Ascending aorta (tissue), 2 donors: ENCODE measurements around the gene MINDY2. TPM values are rescaled to one million over a fixed set of nuclear protein-coding genes. Genes with fewer than 3 reads are reported as not detected.
"Not testable (repeated sequence)": the region's sequence is repeated elsewhere in the genome, so short reads cannot be mapped to it uniquely, and the experiment has no call there.

Experiments
- DNase-seq, 2 donors: peaks; one replicate each; pipeline ENCODE4 v3.0.0-alpha.2; 2019; ENCODE audit warnings: low spot score in 2 of 2
- H3K27ac ChIP-seq, 2 donors: fragments of 200-600 bp; sonication (generic); one replicate each; pipeline ENCODE4 v1.5.1; 2016 to 2017; ENCODE audit warnings: mild to moderate bottlenecking in 1 of 2
- H3K27me3 ChIP-seq: fragments of 200-600 bp; sonication (generic); one replicate; pipeline ENCODE4 v1.5.1; 2017
- H3K36me3 ChIP-seq, 2 donors: fragments of 200-600 bp; sonication (generic); one replicate each; pipeline ENCODE4 v1.5.1; 2016
- H3K4me1 ChIP-seq, 2 donors: fragments of 200-600 bp; sonication (generic); one replicate each; pipeline ENCODE4 v1.5.1; 2016 to 2017; ENCODE audit warnings: mild to moderate bottlenecking in 1 of 2
- H3K4me3 ChIP-seq, 2 donors: fragments of 200-600 bp; sonication (generic); one replicate each; pipeline ENCODE4 v1.5.1; 2016 to 2017; ENCODE audit warnings: mild to moderate bottlenecking in 1 of 2
- H3K9me3 ChIP-seq, 2 donors: fragments of 200-600 bp; sonication (generic); one replicate each; pipeline ENCODE4 v1.5.1; 2016
- intact Hi-C: fragments of 100-400 bp; cut with DNase I; formaldehyde crosslinking; loops from one replicate; pipeline ENCODE4 v1.15.1; 2023
- total RNA-seq: library from RNA; depleted of rRNA; stranded (reverse); fragments of >200 nt; gene quantifications from one replicate; pipeline ENCODE4 v1.1.0, GENCODE V29; 2016
- TF ChIP-seq, protein P1 (sequence below), 3 experiments: fragments of 200-600 bp in 2 of 3; fragments of 450-650 bp in 1 of 3; sonication (generic) in 2 of 3; IDR thresholded peaks; one replicate each; pipeline ENCODE4 v1.5.1; 2016 to 2019; ENCODE audit warnings: antibody characterized with exemption in 3 of 3, mild to moderate bottlenecking in 1 of 3, moderate library complexity in 1 of 3

MINDY2 gene
- total RNA-seq, 1 donor from 2014 or later: 10.4 TPM

DNA sequence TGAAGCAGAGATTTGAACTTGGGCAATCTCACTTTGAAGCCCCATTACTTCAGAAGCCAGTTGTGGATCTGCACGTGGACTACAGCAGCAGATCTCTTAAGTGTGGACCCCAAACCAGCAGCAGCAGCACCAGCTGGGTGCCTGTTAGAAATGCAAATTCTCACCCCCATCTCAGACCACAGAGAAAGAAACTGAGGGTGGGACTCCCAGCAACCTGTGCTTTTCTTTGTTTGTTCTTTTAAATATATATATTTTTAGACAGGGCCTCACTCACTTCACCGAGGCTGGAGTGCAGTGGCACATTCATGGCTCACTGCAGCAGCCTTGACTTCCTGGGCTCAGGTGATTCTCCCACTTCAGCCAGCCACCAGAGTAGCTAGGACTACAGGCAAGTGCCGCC is 109.2 kb downstream of the MINDY2 start:
- H3K4me3 ChIP-seq: no peak overlapping the region
- peaks cover 68 to 78% of the 10 kb centered on the region in 2 donors for H3K36me3 ChIP-seq
- no peaks in the 10 kb centered on the region for H3K9me3 ChIP-seq
- no peak overlapping the region for H3K27ac ChIP-seq
- H3K27me3 ChIP-seq: no peaks in the 10 kb centered on the region
- DNase-seq: no peak
- TF ChIP-seq, protein P1, sequence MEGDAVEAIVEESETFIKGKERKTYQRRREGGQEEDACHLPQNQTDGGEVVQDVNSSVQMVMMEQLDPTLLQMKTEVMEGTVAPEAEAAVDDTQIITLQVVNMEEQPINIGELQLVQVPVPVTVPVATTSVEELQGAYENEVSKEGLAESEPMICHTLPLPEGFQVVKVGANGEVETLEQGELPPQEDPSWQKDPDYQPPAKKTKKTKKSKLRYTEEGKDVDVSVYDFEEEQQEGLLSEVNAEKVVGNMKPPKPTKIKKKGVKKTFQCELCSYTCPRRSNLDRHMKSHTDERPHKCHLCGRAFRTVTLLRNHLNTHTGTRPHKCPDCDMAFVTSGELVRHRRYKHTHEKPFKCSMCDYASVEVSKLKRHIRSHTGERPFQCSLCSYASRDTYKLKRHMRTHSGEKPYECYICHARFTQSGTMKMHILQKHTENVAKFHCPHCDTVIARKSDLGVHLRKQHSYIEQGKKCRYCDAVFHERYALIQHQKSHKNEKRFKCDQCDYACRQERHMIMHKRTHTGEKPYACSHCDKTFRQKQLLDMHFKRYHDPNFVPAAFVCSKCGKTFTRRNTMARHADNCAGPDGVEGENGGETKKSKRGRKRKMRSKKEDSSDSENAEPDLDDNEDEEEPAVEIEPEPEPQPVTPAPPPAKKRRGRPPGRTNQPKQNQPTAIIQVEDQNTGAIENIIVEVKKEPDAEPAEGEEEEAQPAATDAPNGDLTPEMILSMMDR (IDR thresholded peaks at IDR 0.05): no peak
- no peaks in the 10 kb centered on the region for H3K4me1 ChIP-seq
- intact Hi-C loops: no loop called here

DNA sequence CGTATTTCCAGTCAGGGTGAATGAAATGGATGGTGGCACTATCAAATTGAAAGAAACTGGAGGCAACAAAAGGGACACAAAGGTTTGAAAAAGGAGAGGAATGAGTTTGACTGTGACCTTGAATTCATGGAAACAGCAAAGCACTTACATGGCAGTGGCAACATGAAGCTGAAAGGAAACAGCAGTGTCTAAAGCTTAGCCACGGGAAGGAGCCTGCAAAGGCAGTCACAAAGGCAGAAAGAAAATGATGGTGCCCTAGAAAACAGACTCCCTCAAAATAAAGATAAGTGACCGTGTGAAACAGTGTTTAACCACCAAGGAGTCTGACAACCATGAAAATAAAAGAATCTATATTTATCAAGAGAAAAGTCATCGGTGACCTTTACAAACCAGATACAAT is 111.1 kb downstream of the MINDY2 start:
- peaks cover 86 to 94% of the 10 kb centered on the region in 2 donors for H3K36me3 ChIP-seq
- H3K27me3 ChIP-seq: no peaks in the 10 kb centered on the region
- TF ChIP-seq, protein P1 (IDR thresholded peaks at IDR 0.05): no peak
- H3K9me3 ChIP-seq: no peaks in the 10 kb centered on the region
- intact Hi-C loops: no loop called here
- no peak for DNase-seq
- H3K27ac ChIP-seq: no peak overlapping the region
- H3K4me1 ChIP-seq: no peaks in the 10 kb centered on the region
- no peak overlapping the region for H3K4me3 ChIP-seq

DNA sequence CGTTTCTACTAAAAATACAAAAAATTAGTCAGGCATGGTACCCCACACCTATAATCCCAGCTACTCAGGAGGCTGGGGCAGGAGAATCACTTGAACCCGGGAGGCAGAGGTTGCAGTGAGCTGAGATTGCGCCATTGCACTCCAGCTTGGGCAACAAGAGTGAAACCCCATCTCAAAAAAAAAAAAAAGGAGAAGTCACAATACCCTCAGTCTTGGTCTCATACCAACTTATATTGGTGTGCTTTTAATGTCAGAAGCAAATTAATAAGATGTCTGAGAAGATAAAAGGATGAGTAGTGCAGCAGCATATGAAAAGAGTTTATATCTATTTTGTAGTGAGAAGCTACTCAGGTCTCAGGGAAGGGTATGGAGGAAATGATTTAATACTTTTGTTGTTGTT is 112.8 kb downstream of the MINDY2 start:
- H3K36me3 ChIP-seq: peaks cover 91 to 95% of the 10 kb centered on the region in 2 donors
- intact Hi-C loops, H3K4me3 ChIP-seq, H3K27ac ChIP-seq, DNase-seq, H3K4me1 ChIP-seq, H3K27me3 ChIP-seq, H3K9me3 ChIP-seq: not testable (repeated sequence)

DNA sequence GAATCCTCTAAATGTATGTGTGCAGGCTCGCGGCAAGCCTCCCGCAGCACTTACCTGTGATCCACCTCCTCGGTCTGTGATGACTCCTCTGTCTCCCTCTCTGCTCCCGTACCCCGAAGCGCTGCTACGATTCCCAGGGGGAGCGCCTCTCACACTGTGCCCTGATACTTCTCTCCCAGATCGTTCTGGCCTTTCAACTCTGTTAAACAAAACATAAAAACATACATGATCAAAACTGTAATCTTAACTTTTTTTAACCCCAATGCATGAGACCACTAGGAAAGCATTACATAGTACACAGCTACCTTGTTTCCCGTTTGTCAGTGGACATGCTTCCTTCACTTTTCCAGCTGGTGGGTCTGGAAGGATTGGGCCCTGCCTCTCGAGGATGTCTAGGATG is 115.8 kb downstream of the MINDY2 start:
- TF ChIP-seq, protein P1 (IDR thresholded peaks at IDR 0.05): no peak
- H3K4me3 ChIP-seq: no peak overlapping the region
- no peaks in the 10 kb centered on the region for H3K9me3 ChIP-seq
- no peaks in the 10 kb centered on the region for H3K4me1 ChIP-seq
- DNase-seq: no peak
- intact Hi-C loops: no loop called here
- no peaks in the 10 kb centered on the region for H3K27me3 ChIP-seq
- H3K36me3 ChIP-seq: peaks cover 76 to 93% of the 10 kb centered on the region in 2 donors
- no peak overlapping the region for H3K27ac ChIP-seq

DNA sequence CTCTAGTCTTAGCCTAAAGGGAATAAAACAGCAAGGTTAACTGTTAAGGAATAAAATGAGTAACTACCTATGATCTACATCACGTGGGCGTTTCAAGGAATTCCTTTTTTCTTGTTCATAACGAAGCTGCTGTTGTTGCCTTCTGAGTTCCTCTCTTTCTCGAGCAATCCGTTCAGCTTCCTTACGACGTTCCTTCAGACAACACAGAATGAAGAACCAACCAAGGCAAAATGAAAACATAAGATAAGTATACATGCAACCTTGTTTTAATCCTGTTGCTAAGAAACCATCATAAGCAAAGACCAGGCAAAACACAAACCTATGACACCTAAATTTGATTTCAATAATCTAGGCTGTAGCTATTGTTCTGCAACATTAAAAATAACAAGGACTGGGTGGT is 118.3 kb downstream of the MINDY2 start:
- H3K27ac ChIP-seq: no peak overlapping the region
- H3K4me1 ChIP-seq: no peaks in the 10 kb centered on the region
- H3K9me3 ChIP-seq: no peaks in the 10 kb centered on the region
- DNase-seq: no peak
- no peak overlapping the region for H3K4me3 ChIP-seq
- H3K36me3 ChIP-seq: peaks cover 79 to 93% of the 10 kb centered on the region in 2 donors
- TF ChIP-seq, protein P1 (IDR thresholded peaks at IDR 0.05): no peak
- intact Hi-C loops: no loop called here
- no peaks in the 10 kb centered on the region for H3K27me3 ChIP-seq

DNA sequence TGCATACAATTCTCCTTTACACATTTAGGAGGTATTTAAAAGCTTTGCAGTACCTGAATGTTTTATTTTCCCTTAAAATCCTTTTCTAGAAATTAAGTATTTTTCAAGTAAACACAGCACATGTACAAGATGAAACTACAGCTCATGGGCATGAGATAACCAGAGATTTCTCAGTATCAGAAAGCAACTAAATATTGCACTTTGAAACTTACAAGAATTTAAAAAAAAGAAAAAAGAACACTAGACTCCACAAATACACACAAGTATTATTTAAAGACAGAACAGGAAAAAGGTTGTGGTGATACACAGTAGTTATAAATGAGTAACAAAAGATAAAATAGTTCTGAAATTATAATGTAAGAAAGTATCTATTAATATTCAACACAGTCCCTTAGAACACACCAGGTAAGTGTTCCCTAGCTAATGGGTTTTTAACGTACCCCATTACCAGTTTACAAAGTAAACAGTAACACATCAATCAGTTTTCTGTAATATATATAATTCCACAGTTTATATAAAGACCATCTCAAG is 127.1 kb downstream of the MINDY2 start:
- no peaks in the 10 kb centered on the region for H3K27me3 ChIP-seq
- intact Hi-C loops: no loop called here
- TF ChIP-seq, protein P1 (IDR thresholded peaks at IDR 0.05): no peak
- H3K36me3 ChIP-seq: peaks cover 41 to 57% of the 10 kb centered on the region in 2 donors
- DNase-seq: no peak
- H3K4me3 ChIP-seq: no peak overlapping the region
- H3K4me1 ChIP-seq: no peaks in the 10 kb centered on the region
- no peak overlapping the region for H3K27ac ChIP-seq
- no peaks in the 10 kb centered on the region for H3K9me3 ChIP-seq
